ENCODE measurements around the gene CC2D1A.
A peak's percentile ranks its signal among the peaks of the same experiment; 100 is the strongest.
"Not testable (repeated sequence)": the region's sequence is repeated elsewhere in the genome, so short reads cannot be mapped to it uniquely, and the experiment has no call there.

The CC2D1A gene

GRCh38 chr19:13962699-13963602, 57.0 kb downstream of the CC2D1A start:
- no peak for DNase-seq (ENCODE audit: low read depth)

- no peak for DNase-seq (ENCODE audit: low read depth)
These were observed 57.7 kb downstream of the CC2D1A start for GRCh38 chr19:13963603-13964105.

- no peak for DNase-seq (ENCODE audit: low read depth)
These were observed 58.8 kb downstream of the CC2D1A start for GRCh38 chr19:13964776-13965175.

- no peak for DNase-seq (ENCODE audit: low read depth)
These were observed 59.4 kb downstream of the CC2D1A start for GRCh38 chr19:13965377-13965896.

GRCh38 chr19:13965926-13966683, 60.1 kb downstream of the CC2D1A start:
- no peak for DNase-seq (ENCODE audit: low read depth)

GRCh38 chr19:13966684-13967128, 60.7 kb downstream of the CC2D1A start:
- DNase-seq (ENCODE audit: low read depth) = no peak

GRCh38 chr19:13967206-13967605, 61.2 kb downstream of the CC2D1A start:
- not testable (repeated sequence) for DNase-seq (ENCODE audit: low read depth)

- no peak for DNase-seq (ENCODE audit: low read depth)
These were observed 62.5 kb downstream of the CC2D1A start for GRCh38 chr19:13968383-13968935.

- no peak for DNase-seq (ENCODE audit: low read depth)
These were observed 63.0 kb downstream of the CC2D1A start for GRCh38 chr19:13968999-13969398.

- DNase-seq (ENCODE audit: low read depth) = no peak
These were observed 63.9 kb downstream of the CC2D1A start for GRCh38 chr19:13969897-13970296.

GRCh38 chr19:13971868-13972267, 65.9 kb downstream of the CC2D1A start:
- DNase-seq (ENCODE audit: low read depth) = not testable (repeated sequence)

- DNase-seq (ENCODE audit: low read depth) = no peak
These were observed 66.6 kb downstream of the CC2D1A start for GRCh38 chr19:13972368-13973155.

- DNase-seq (ENCODE audit: low read depth) = not testable (repeated sequence)
These were observed 67.5 kb downstream of the CC2D1A start for GRCh38 chr19:13973479-13973878.

GRCh38 chr19:13974073-13974472, 68.1 kb downstream of the CC2D1A start:
- DNase-seq (ENCODE audit: low read depth) = no peak

GRCh38 chr19:13975870-13976269, 69.9 kb downstream of the CC2D1A start:
- DNase-seq (ENCODE audit: low read depth) = no peak

- no peak for DNase-seq (ENCODE audit: low read depth)
These were observed 70.4 kb downstream of the CC2D1A start for GRCh38 chr19:13976446-13976845.

GRCh38 chr19:13977803-13978202, 71.8 kb downstream of the CC2D1A start:
- no peak for DNase-seq (ENCODE audit: low read depth)

- DNase-seq (ENCODE audit: low read depth) = peak; percentile 96
These were observed 72.6 kb downstream of the CC2D1A start for GRCh38 chr19:13978351-13979243.

- no peak for DNase-seq (ENCODE audit: low read depth)
These were observed 73.2 kb downstream of the CC2D1A start for GRCh38 chr19:13979244-13979615.

GRCh38 chr19:13979686-13980085, 73.7 kb downstream of the CC2D1A start:
- no peak for DNase-seq (ENCODE audit: low read depth)
